Transverse colon (tissue), 4 donors: Measurements from ENCODE around the gene AMACR.

Experiments
- CTCF ChIP-seq, 5 experiments: fragments of 200-600 bp in 3 of 5; fragments of 450-650 bp in 2 of 5; sonication (generic) in 3 of 5; IDR thresholded peaks; 1 replicate in 2 of 5; 2 replicates in 3 of 5; pipeline ENCODE4 v1.5.1; 2016 to 2017; ENCODE audit warnings: antibody characterized with exemption in 5 of 5, inconsistent platforms in 3 of 5, mild to moderate bottlenecking in 2 of 5, moderate library complexity in 1 of 5
- EP300 ChIP-seq: sonication (generic); formaldehyde crosslinking; IDR thresholded peaks from one replicate; pipeline ENCODE4 v1.6.1; 2017; ENCODE audit warnings: antibody characterized with exemption, low read depth
- POLR2A ChIP-seq: fragments of 450-650 bp; IDR thresholded peaks from one replicate; pipeline ENCODE4 v1.6.1; 2016; ENCODE audit warnings: antibody characterized with exemption, mild to moderate bottlenecking, moderate library complexity
- POLR2AphosphoS5 ChIP-seq, 3 donors: sonication (generic); formaldehyde crosslinking; IDR thresholded peaks; one replicate each; pipeline ENCODE4 v1.6.1; 2016; ENCODE audit warnings: antibody characterized with exemption in 3 of 3

- TF ChIP-seq POLR2A: no peak
- no peak for TF ChIP-seq POLR2AphosphoS5 (IDR thresholded peaks at IDR 0.05)
- no peak for TF ChIP-seq CTCF (IDR thresholded peaks at IDR 0.05)
- TF ChIP-seq EP300: no peak
Observed at GRCh38 chr5:33941090-33941489, 66.8 kb downstream of the AMACR start.
